H7 (cell line): Measurements from ENCODE around the gene JSRP1. TPM values are rescaled to one million over a fixed set of nuclear protein-coding genes. Genes with fewer than 3 reads are reported as not detected.

Source experiments
- DNase-seq: peaks from one replicate; pipeline ENCODE4 v3.0.0; 2012
- H3K27me3 ChIP-seq: 2 replicates; pipeline ENCODE4 v1.6.0; 2011; ENCODE audit warnings: mild to moderate bottlenecking, low read length; ENCODE audit not compliant: control insufficient read depth, insufficient read depth
- H3K36me3 ChIP-seq: replicated peaks from 2 replicates; pipeline ENCODE4 v1.5.1; 2011; ENCODE audit warnings: low read length; ENCODE audit not compliant: control insufficient read depth, insufficient read depth
- H3K4me3 ChIP-seq: 2 replicates; pipeline ENCODE4 v1.5.1; 2011; ENCODE audit warnings: low read depth, mild to moderate bottlenecking, control low read depth, low read length, moderate library complexity; ENCODE audit not compliant: insufficient read depth
- total RNA-seq: library from RNA; depleted of rRNA; stranded (reverse); fragments of >200 nt; shearing (Covaris generic); gene quantifications from 2 replicates; pipeline ENCODE4 v1.2.3, GENCODE V29; 2014; rRNA removed

The JSRP1 gene
- total RNA-seq, 1 experiment from 2014 or later = not detected

- Histone ChIP-seq H3K27me3 (no peaks in the 10 kb centered on the region), H3K36me3 (peaks cover 3% of the 10 kb centered on the region), H3K4me3 (no peak overlapping the region)
- no peak for DNase-seq
These were observed 53.9 kb downstream of the JSRP1 start for GRCh38 chr19:2202366-2202765.

Other genes with a start within 250 kb of the JSRP1 start
- gene BTBD2, start 240.7 kb downstream of the JSRP1 start, total RNA-seq = 126 and 129 TPM in 2 replicates
- 130 and 135 TPM in 2 replicates for gene MKNK2, start 205.2 kb downstream of the JSRP1 start, total RNA-seq
- gene MOB3A, start 160.1 kb downstream of the JSRP1 start, total RNA-seq = 7.7 and 8.9 TPM in 2 replicates
- 0.80 and 0.81 TPM in 2 replicates for gene IZUMO4, start 159.5 kb downstream of the JSRP1 start, total RNA-seq
- gene AP3D1, start 104.9 kb downstream of the JSRP1 start, total RNA-seq = 175 and 177 TPM in 2 replicates
- gene DOT1L, start 92.5 kb downstream of the JSRP1 start, total RNA-seq = 13.3 and 18.0 TPM in 2 replicates
- 269 and 295 TPM in 2 replicates for gene PLEKHJ1, start 20.1 kb downstream of the JSRP1 start, total RNA-seq
- gene SF3A2, start 19.6 kb downstream of the JSRP1 start, total RNA-seq = 107 and 115 TPM in 2 replicates
- gene AMH, start 7.1 kb downstream of the JSRP1 start, total RNA-seq = 10.5 and 12.8 TPM in 2 replicates
- gene PEAK3, start 25.8 kb upstream of the JSRP1 start, total RNA-seq = not detected in 2 replicates
- 1.1 and 2.7 TPM in 2 replicates for gene LINGO3, start 51.7 kb upstream of the JSRP1 start, total RNA-seq
- 320 and 421 TPM in 2 replicates for gene LSM7, start 72.2 kb upstream of the JSRP1 start, total RNA-seq
- 65.9 and 75.3 TPM in 2 replicates for gene SPPL2B, start 72.3 kb upstream of the JSRP1 start, total RNA-seq
- gene TMPRSS9, start 103.8 kb upstream of the JSRP1 start, total RNA-seq = 0.48 TPM in 1 of 2 replicates, not detected in the other
- gene TIMM13, start 171.2 kb upstream of the JSRP1 start, total RNA-seq = 176 and 179 TPM in 2 replicates
- 204 and 229 TPM in 2 replicates for gene LMNB2, start 200.5 kb upstream of the JSRP1 start, total RNA-seq
- gene GADD45B, start 219.7 kb upstream of the JSRP1 start, total RNA-seq = 29.4 and 39.9 TPM in 2 replicates